ENCODE data around the gene CACNA1D. TPM values are rescaled to one million over a fixed set of nuclear protein-coding genes. Genes with fewer than 3 reads are reported as not detected.
A peak's percentile ranks its signal among the peaks of the same experiment; 100 is the strongest.

CACNA1D gene
- total RNA-seq, 3 donors from 2014 or later = 0.96 to 50.3 (median 32.1) TPM

DNA sequence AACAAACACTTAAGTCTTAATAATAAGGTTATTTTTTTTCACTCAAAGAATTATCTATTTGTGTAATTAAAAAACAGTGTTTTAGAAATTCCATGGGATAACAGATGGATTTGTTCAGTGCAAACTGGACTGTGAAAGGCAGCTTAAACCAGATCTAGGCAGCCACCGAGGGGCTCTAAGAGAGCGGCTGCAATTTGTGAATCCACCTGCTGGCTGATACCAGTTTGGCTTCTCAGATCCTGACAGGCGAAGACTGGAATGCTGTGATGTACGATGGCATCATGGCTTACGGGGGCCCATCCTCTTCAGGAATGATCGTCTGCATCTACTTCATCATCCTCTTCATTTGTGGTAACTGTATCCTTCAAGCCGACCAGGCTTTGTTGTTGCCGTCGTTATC lies 232.2 kb downstream of the CACNA1D start:
- H3K36me3 ChIP-seq = no peaks in the 10 kb centered on the region
- H3K27me3 ChIP-seq = no peaks in the 10 kb centered on the region
- intact Hi-C loops (cut with DNase I; ENCODE audit: low total_unique reads) = loop anchor here (10.0 kb wide), 1 partner anchor 422 kb away; no protein-coding TSS in a partner anchor
- no peak overlapping the region for H3K27ac ChIP-seq
- no peak overlapping the region for H3K4me3 ChIP-seq
- TF ChIP-seq POLR2A (IDR thresholded peaks at IDR 0.05) = no peak
- TF ChIP-seq POLR2AphosphoS5 (IDR thresholded peaks at IDR 0.05) = no peak
- TF ChIP-seq, protein P1, sequence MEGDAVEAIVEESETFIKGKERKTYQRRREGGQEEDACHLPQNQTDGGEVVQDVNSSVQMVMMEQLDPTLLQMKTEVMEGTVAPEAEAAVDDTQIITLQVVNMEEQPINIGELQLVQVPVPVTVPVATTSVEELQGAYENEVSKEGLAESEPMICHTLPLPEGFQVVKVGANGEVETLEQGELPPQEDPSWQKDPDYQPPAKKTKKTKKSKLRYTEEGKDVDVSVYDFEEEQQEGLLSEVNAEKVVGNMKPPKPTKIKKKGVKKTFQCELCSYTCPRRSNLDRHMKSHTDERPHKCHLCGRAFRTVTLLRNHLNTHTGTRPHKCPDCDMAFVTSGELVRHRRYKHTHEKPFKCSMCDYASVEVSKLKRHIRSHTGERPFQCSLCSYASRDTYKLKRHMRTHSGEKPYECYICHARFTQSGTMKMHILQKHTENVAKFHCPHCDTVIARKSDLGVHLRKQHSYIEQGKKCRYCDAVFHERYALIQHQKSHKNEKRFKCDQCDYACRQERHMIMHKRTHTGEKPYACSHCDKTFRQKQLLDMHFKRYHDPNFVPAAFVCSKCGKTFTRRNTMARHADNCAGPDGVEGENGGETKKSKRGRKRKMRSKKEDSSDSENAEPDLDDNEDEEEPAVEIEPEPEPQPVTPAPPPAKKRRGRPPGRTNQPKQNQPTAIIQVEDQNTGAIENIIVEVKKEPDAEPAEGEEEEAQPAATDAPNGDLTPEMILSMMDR (IDR thresholded peaks at IDR 0.05) = no peak
- DNase-seq (ENCODE audit: low spot score in 2 of 2) = no peak
- H3K9me3 ChIP-seq = no peaks in the 10 kb centered on the region
- H3K4me1 ChIP-seq = no peaks in the 10 kb centered on the region

DNA sequence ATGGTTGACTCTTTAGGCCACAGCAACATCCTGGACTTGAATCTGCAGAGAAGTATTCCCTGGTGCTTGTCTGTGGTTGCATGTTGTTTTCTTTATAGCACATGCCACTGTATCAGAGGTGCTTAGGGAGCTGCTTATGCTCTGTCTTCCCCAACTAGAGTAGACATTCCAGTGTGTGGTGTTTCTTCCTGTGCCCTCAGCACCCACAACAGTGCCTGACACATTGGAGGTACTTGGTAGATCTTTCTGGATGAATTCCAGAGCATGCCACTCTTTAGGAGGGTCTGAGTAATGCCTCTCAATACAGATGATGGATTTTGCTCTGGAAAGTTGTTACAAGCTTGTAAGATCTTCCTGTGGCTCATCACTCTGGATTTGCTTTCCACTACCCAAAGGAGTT lies 234.2 kb downstream of the CACNA1D start:
- Histone ChIP-seq H3K4me3 (no peak overlapping the region), H3K9me3 (no peaks in the 10 kb centered on the region), H3K4me1 (no peaks in the 10 kb centered on the region), H3K36me3 (no peaks in the 10 kb centered on the region), H3K27me3 (no peaks in the 10 kb centered on the region), H3K27ac (peak overlapping the region in 1 of 2 donors; percentile 71)
- no peak for DNase-seq (ENCODE audit: low spot score in 2 of 2)
- TF ChIP-seq, protein P1 (IDR thresholded peaks at IDR 0.05) = no peak
- TF ChIP-seq POLR2A (IDR thresholded peaks at IDR 0.05) = no peak
- TF ChIP-seq POLR2AphosphoS5 (IDR thresholded peaks at IDR 0.05) = no peak
- intact Hi-C loops (cut with DNase I; ENCODE audit: low total_unique reads) = loop anchor here (10.0 kb wide), 1 partner anchor 424 kb away; no protein-coding TSS in a partner anchor

- intact Hi-C loops (cut with DNase I; ENCODE audit: low total_unique reads) = loop anchor here (10.0 kb wide), 1 partner anchor 424 kb away; no protein-coding TSS in a partner anchor
- Histone ChIP-seq H3K27ac (peak overlapping the region in 1 of 2 donors; percentile 71), H3K4me1 (no peaks in the 10 kb centered on the region), H3K27me3 (no peaks in the 10 kb centered on the region), H3K4me3 (no peak overlapping the region), H3K36me3 (no peaks in the 10 kb centered on the region), H3K9me3 (no peaks in the 10 kb centered on the region)
- TF ChIP-seq POLR2A (IDR thresholded peaks at IDR 0.05) = no peak
- TF ChIP-seq, protein P1 (IDR thresholded peaks at IDR 0.05) = no peak
- TF ChIP-seq POLR2AphosphoS5 (IDR thresholded peaks at IDR 0.05) = no peak
- DNase-seq (ENCODE audit: low spot score in 2 of 2) = no peak
Measured at GRCh38 chr3:53729159-53729558, 234.7 kb downstream of the CACNA1D start.

GRCh38 chr3:53729618-53730017 lies 235.2 kb downstream of the CACNA1D start:
- intact Hi-C loops (cut with DNase I; ENCODE audit: low total_unique reads) = loop anchor here (10.0 kb wide), 1 partner anchor 425 kb away; no protein-coding TSS in a partner anchor
- no peaks in the 10 kb centered on the region for H3K36me3 ChIP-seq
- TF ChIP-seq POLR2A (IDR thresholded peaks at IDR 0.05) (no peak), POLR2AphosphoS5 (IDR thresholded peaks at IDR 0.05) (no peak)
- TF ChIP-seq, protein P1 (IDR thresholded peaks at IDR 0.05) = no peak
- no peak overlapping the region for H3K27ac ChIP-seq
- no peaks in the 10 kb centered on the region for H3K4me1 ChIP-seq
- DNase-seq (ENCODE audit: low spot score in 2 of 2) = no peak
- H3K4me3 ChIP-seq = no peak overlapping the region
- H3K9me3 ChIP-seq = no peaks in the 10 kb centered on the region
- no peaks in the 10 kb centered on the region for H3K27me3 ChIP-seq

DNA sequence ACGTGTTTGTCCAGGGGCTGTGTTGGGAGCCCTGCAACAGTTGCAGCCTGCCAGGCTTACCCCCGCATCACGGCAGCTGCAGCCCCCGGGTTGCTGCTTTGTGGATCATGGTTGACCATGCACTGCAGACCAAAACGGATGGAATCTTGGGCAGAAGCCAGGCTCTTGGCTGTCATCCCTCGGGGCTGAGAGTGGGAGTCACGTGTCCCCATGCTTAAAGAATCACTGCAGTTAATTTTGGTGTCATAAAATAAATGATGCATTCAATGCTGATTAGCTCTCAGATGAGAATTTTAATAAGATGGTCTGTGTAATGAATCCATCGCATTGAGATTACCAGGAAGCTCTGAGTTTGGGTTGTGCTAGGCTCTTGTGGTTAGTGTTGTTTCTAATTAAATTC lies 236.2 kb downstream of the CACNA1D start:
- no peak overlapping the region for H3K27ac ChIP-seq
- no peaks in the 10 kb centered on the region for H3K4me1 ChIP-seq
- no peaks in the 10 kb centered on the region for H3K36me3 ChIP-seq
- H3K4me3 ChIP-seq = no peak overlapping the region
- intact Hi-C loops (cut with DNase I; ENCODE audit: low total_unique reads) = no loop called here
- H3K9me3 ChIP-seq = no peaks in the 10 kb centered on the region
- H3K27me3 ChIP-seq = no peaks in the 10 kb centered on the region
- no peak for DNase-seq (ENCODE audit: low spot score in 2 of 2)
- TF ChIP-seq POLR2A (IDR thresholded peaks at IDR 0.05) (no peak), POLR2AphosphoS5 (IDR thresholded peaks at IDR 0.05) (no peak)
- TF ChIP-seq, protein P1 (IDR thresholded peaks at IDR 0.05) = no peak
